ENCODE data around the gene STK36. TPM values are rescaled to one million over a fixed set of nuclear protein-coding genes. Genes with fewer than 3 reads are reported as not detected.

STK36 gene
- total and polyA plus RNA-seq, 10 of the 15 experiments (the other 5 are each of a cell fraction or from before 2014, with no cell fraction given): 4.0 to 22.8 (median 16.7) TPM

- Histone ChIP-seq H2AFZ (ENCODE audit: control insufficient read depth, low read depth, low read length) (no peak overlapping the region), H3K9ac (ENCODE audit: control insufficient read depth, insufficient read depth, low read length) (no peak overlapping the region), H3K9me3 (replicated peaks; ENCODE audit: control insufficient read depth, insufficient read depth, low read length) (no peaks in the 10 kb centered on the region; the same call in 2 of the 3 replicates), H3K36me3 (ENCODE audit: control insufficient read depth in 2 of 2, insufficient read depth in 2 of 2, low read length in 1 of 2) (peaks cover 5 to 12% of the 10 kb centered on the region in 2 experiments; a peak in 3 of 4 replicates), H3K4me1 (ENCODE audit: control insufficient read depth, insufficient read depth, low read length) (peaks cover 12% of the 10 kb centered on the region), H3K27me3 (replicated peaks in 1 of 2; ENCODE audit: control insufficient read depth in 2 of 2, insufficient read depth in 2 of 2, low read length in 1 of 2) (no peaks in the 10 kb centered on the region), H3K4me3 (no peak overlapping the region), H3K79me2 (ENCODE audit: control insufficient read depth, insufficient read depth, low read length) (peaks cover 12% of the 10 kb centered on the region), H4K20me1 (ENCODE audit: control insufficient read depth, insufficient read depth) (no peaks in the 10 kb centered on the region), H3K4me2 (ENCODE audit: control insufficient read depth, insufficient read depth) (no peak overlapping the region), H3K27ac (ENCODE audit: control insufficient read depth, insufficient read depth) (peak overlapping the region; percentile 72)
- SMC1A ChIA-PET (ENCODE audit: uncharacterized antibody, unreplicated experiment): interaction anchor here (1.1 to 1.3 kb wide), 2 partner anchors 12 to 21 kb away, joined by 3 to 6 read pairs; no protein-coding TSS in a partner anchor
- no TSS peak for BruUV-seq (replicated peaks)
- CTCF ChIA-PET: interaction anchor here (2.1 kb wide), 1 partner anchor 12 kb away, joined by 6 read pairs; no protein-coding TSS in a partner anchor
- 0 out of 3 replicates have a peak, but pooled peaks have one; percentile 23 for ATAC-seq
- RAD21 ChIA-PET (ENCODE audit: unreplicated experiment): no interaction called here
- in situ Hi-C loops (cut with MboI): no loop called here
- no peak for DNase-seq (ENCODE audit: low read depth, low spot score)
- intact Hi-C loops (cut with micrococcal nuclease; ENCODE audit: unreplicated experiment): no loop called here
- POLR2A ChIA-PET: interaction anchor here (1.0 to 3.4 kb wide), 2 partner anchors 11 to 12 kb away, joined by 3 to 10 read pairs; no protein-coding TSS in a partner anchor
- FAIRE-seq: no peak
- 89% methylated on average over 8 of the region's 8 CpGs for WGBS (ENCODE audit: insufficient coverage, insufficient replicate concordance, low lambda C conversion rate, missing lambda C conversion rate)
- TF ChIP-seq ATF7 (IDR thresholded peaks at IDR 0.05; ENCODE audit: low read depth) (no peak), JUND (IDR thresholded peaks at IDR 0.05; ENCODE audit: low read depth, low read length) (no peak), RELB (IDR thresholded peaks at IDR 0.05; ENCODE audit: low read depth) (no peak), PRDM15 (CRISPR knock-in tag; IDR thresholded peaks at IDR 0.05) (no peak), ZBTB33 (IDR thresholded peaks at IDR 0.05) (no peak), CHD4 (IDR thresholded peaks at IDR 0.05) (no peak)
- TF ChIP-seq, protein P1, sequence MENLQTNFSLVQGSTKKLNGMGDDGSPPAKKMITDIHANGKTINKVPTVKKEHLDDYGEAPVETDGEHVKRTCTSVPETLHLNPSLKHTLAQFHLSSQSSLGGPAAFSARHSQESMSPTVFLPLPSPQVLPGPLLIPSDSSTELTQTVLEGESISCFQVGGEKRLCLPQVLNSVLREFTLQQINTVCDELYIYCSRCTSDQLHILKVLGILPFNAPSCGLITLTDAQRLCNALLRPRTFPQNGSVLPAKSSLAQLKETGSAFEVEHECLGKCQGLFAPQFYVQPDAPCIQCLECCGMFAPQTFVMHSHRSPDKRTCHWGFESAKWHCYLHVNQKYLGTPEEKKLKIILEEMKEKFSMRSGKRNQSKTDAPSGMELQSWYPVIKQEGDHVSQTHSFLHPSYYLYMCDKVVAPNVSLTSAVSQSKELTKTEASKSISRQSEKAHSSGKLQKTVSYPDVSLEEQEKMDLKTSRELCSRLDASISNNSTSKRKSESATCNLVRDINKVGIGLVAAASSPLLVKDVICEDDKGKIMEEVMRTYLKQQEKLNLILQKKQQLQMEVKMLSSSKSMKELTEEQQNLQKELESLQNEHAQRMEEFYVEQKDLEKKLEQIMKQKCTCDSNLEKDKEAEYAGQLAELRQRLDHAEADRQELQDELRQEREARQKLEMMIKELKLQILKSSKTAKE (IDR thresholded peaks at IDR 0.05; ENCODE audit: low read depth, poor library complexity, severe bottlenecking): no peak
- TF ChIP-seq, protein P2, sequence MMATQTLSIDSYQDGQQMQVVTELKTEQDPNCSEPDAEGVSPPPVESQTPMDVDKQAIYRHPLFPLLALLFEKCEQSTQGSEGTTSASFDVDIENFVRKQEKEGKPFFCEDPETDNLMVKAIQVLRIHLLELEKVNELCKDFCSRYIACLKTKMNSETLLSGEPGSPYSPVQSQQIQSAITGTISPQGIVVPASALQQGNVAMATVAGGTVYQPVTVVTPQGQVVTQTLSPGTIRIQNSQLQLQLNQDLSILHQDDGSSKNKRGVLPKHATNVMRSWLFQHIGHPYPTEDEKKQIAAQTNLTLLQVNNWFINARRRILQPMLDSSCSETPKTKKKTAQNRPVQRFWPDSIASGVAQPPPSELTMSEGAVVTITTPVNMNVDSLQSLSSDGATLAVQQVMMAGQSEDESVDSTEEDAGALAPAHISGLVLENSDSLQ (IDR thresholded peaks at IDR 0.05): no peak
- TF ChIP-seq, protein P3, sequence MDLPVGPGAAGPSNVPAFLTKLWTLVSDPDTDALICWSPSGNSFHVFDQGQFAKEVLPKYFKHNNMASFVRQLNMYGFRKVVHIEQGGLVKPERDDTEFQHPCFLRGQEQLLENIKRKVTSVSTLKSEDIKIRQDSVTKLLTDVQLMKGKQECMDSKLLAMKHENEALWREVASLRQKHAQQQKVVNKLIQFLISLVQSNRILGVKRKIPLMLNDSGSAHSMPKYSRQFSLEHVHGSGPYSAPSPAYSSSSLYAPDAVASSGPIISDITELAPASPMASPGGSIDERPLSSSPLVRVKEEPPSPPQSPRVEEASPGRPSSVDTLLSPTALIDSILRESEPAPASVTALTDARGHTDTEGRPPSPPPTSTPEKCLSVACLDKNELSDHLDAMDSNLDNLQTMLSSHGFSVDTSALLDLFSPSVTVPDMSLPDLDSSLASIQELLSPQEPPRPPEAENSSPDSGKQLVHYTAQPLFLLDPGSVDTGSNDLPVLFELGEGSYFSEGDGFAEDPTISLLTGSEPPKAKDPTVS (IDR thresholded peaks at IDR 0.05; ENCODE audit: low read depth, low read length): no peak
Observed at GRCh38 chr2:218734190-218734975, 62.5 kb downstream of the STK36 start.
